Mucosa of descending colon (tissue), 3 donors: ENCODE data around the gene HNRNPDL. TPM values are rescaled to one million over a fixed set of nuclear protein-coding genes. Genes with fewer than 3 reads are reported as not detected.

ENCODE experiments used
- ATAC-seq: fragments of 200-7000 bp; cut with Tn5 transposase; one replicate; pipeline ENCODE4 v1.9.1; 2020; ENCODE audit warnings: mild to moderate bottlenecking, moderate library complexity
- DNase-seq, 3 donors: peaks; one replicate each; pipeline ENCODE4 v3.0.0-alpha.2; 2020
- H3K36me3 ChIP-seq: fragments of 200-600 bp; one replicate; pipeline ENCODE4 v1.8.0; 2021; ENCODE audit warnings: low read depth, mild to moderate bottlenecking
- H3K4me1 ChIP-seq: fragments of 200-600 bp; one replicate; pipeline ENCODE4 v1.8.0; 2021; ENCODE audit warnings: low read depth, mild to moderate bottlenecking
- H3K4me3 ChIP-seq: fragments of 200-600 bp; one replicate; pipeline ENCODE4 v1.8.0; 2021; ENCODE audit warnings: mild to moderate bottlenecking
- H3K9me3 ChIP-seq: fragments of 200-600 bp; one replicate; pipeline ENCODE4 v1.8.0; 2021; ENCODE audit warnings: mild to moderate bottlenecking
- CTCF ChIP-seq: fragments of 200-600 bp; IDR thresholded peaks from one replicate; pipeline ENCODE4 v1.8.0; 2022; ENCODE audit warnings: antibody characterized with exemption, mild to moderate bottlenecking
- intact Hi-C, 2 donors: fragments of 100-400 bp; cut with DNase I in 1 of 2; cut with micrococcal nuclease in 1 of 2; formaldehyde crosslinking; loops; one replicate each; pipeline versions ENCODE4 v1.11.0 to v1.11.1; 2022; cut with DNase I, micrococcal nuclease
- total RNA-seq, 3 donors: library from RNA; stranded (reverse); fragmentation: NEBNext Ultra II Directional in 2 of 3; extraction: Animal tissue kit (Norgen Biotek cat#: 25700) in 2 of 3; gene quantifications; one replicate each; pipeline versions ENCODE4 v1.2.1 to v1.2.4, GENCODE V29; 2021 to 2023
- donor health status: DM: no; HTN: no; CAD: no; lungs with moderate emphysema.
- donor health status: DM: no; HTN: no; CAD: no.
- donor health status: DM: no; HTN: yes; CAD: no.

Gene HNRNPDL
- total RNA-seq, 3 donors from 2014 or later = 84.1 to 186 (median 107) TPM

DNA sequence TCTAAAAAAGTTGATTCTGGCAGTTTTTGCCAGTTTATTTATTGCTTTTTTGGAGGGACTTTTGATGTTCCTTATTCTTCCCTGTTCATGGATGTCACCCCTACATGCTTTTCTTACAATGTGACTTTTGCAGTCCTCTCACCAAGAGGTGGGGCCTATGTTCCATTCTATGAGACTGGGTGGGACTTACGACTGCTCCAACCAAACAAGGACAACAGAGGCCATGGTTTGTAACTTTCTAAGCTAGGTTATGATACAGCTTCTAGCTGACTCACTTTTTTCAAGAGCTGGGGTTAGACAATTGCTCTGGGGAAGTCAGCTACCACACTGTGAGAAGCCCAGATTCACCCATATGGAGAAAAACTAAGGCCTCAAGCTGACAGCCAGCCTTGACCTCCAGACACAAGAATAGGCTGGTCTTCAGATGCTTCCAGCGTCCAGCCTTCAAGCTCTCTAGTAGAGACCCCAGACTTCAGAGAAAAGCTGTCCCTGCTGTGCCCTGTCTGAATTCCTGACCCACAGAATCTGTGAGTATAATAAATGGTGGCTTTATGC is 39.6 kb upstream of the HNRNPDL start:
- no peak for TF ChIP-seq CTCF
- Histone ChIP-seq H3K4me3 (no peak overlapping the region), H3K36me3 (no peaks in the 10 kb centered on the region), H3K4me1 (no peaks in the 10 kb centered on the region), H3K9me3 (no peaks in the 10 kb centered on the region)
- DNase-seq (no peak), ATAC-seq (peak; percentile 24)
- intact Hi-C loops = no loop called here

- ATAC-seq (no peak), DNase-seq (no peak)
- H3K4me3 ChIP-seq = no peak overlapping the region
- no peaks in the 10 kb centered on the region for H3K9me3 ChIP-seq
- intact Hi-C loops = no loop called here
- H3K4me1 ChIP-seq = no peaks in the 10 kb centered on the region
- no peak for TF ChIP-seq CTCF
- no peaks in the 10 kb centered on the region for H3K36me3 ChIP-seq
These were observed 37.2 kb upstream of the HNRNPDL start for GRCh38 chr4:82467471-82467870.

DNA sequence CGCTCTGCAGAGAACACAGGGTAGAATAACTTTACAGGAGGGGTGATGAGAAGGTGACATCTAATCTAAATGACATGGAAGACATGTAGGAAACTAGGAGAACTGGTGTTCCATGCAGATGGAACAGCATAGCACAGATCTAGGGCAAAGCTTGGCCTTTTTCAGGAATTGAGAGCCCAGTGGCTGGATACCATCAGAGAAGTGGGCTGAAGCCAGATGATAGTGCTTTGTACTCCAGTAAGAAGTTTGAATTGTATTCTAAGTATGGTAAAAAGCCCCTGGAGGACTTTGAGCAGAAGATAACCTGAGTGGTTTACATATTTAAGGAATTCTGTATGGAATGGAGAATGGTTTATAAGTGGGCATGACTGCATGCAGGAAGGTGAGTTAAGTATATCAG is 33.0 kb upstream of the HNRNPDL start:
- Histone ChIP-seq H3K9me3 (no peaks in the 10 kb centered on the region), H3K4me1 (no peaks in the 10 kb centered on the region), H3K36me3 (no peaks in the 10 kb centered on the region), H3K4me3 (no peak overlapping the region)
- intact Hi-C loops = loop anchor here in 1 of 2 donors (5.0 kb wide), 1 partner anchor 274 kb away; no protein-coding TSS in a partner anchor
- ATAC-seq (no peak), DNase-seq (no peak)
- no peak for TF ChIP-seq CTCF

GRCh38 chr4:82462415-82462831 is 32.2 kb upstream of the HNRNPDL start:
- Histone ChIP-seq H3K36me3 (no peaks in the 10 kb centered on the region), H3K4me3 (no peak overlapping the region), H3K4me1 (no peaks in the 10 kb centered on the region), H3K9me3 (no peaks in the 10 kb centered on the region)
- intact Hi-C loops = loop anchor here in 1 of 2 donors (5.0 kb wide), 1 partner anchor 275 kb away; no protein-coding TSS in a partner anchor
- peak; percentile 76 for TF ChIP-seq CTCF
- DNase-seq (peak; percentile 77 to 97 (median 89)), ATAC-seq (peak; percentile 97)

DNA sequence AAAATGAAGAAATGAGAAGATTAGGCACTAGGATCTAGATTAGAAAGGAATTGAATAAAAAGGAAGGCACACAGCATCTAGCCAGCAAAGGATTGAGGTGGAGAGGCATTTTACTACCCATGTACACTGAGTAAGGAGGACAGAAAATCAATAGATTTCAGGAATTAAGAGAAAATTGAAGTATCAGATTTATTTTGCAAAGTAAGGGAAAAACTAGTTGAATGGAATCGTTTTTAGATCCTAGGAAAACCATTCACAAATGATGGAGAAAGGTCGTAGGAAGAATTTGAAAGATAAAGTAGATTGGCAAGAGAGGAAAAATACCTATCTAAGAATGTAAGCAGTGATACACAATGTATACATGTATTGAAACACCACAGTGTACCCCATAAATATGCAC is 31.4 kb upstream of the HNRNPDL start:
- no peaks in the 10 kb centered on the region for H3K36me3 ChIP-seq
- intact Hi-C loops = loop anchor here in 1 of 2 donors (5.0 kb wide), 1 partner anchor 276 kb away; no protein-coding TSS in a partner anchor
- no peak overlapping the region for H3K4me3 ChIP-seq
- no peaks in the 10 kb centered on the region for H3K9me3 ChIP-seq
- no peak for ATAC-seq
- no peak for TF ChIP-seq CTCF
- DNase-seq = no peak
- no peaks in the 10 kb centered on the region for H3K4me1 ChIP-seq

GRCh38 chr4:82458729-82459128 is 28.5 kb upstream of the HNRNPDL start:
- TF ChIP-seq CTCF = no peak
- H3K9me3 ChIP-seq = no peaks in the 10 kb centered on the region
- DNase-seq (no peak), ATAC-seq (no peak)
- no peaks in the 10 kb centered on the region for H3K4me1 ChIP-seq
- no peak overlapping the region for H3K4me3 ChIP-seq
- intact Hi-C loops = no loop called here
- no peaks in the 10 kb centered on the region for H3K36me3 ChIP-seq
